HG02588 (cell line): ENCODE measurements around the gene LBH.
A peak's percentile ranks its signal among the peaks of the same experiment; 100 is the strongest.

Experiments used
- ATAC-seq: cut with Tn5 transposase; IDR thresholded peaks from one replicate; pipeline ENCODE4 v1.9.1; 2021; ENCODE audit warnings: mild to moderate bottlenecking, moderate library complexity; ENCODE audit not compliant: unreplicated experiment

The LBH gene

GRCh38 chr2:30216157-30216556 is 15.2 kb upstream of the LBH start:
- no peak for ATAC-seq

DNA sequence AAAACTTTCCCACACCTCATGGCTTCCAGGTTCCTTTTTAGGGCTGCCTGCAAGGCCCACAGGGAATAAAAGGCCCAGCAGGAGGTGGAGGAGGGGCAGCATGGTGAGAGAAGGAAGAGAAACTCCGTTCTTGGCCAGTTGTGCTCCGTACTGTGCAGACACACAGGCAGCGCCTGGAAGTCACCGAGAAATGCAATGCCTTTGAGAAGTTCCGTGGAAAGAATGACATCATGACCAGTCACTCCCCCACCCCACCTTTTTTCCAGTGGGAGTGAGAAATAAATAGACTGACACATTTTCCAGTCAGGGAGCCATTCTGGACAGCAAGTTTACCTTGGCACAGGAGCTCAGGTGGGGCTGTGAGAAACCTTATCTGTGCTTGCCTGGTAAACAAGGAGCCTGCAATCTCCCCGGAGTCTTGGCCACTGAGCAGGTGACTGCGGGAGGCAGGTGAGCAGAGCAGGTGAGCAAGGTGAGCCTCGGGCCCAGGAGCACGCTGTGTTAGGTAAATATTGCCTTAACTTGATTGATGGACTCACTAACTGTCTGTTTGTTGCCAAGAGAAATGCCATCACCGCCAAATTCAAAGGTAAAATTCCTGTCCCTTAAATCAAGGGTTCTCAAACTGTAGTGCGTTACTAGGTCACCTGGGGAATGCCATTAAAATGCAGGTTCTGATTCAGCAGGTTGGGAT is 13.5 kb upstream of the LBH start:
- no peak for ATAC-seq

GRCh38 chr2:30218338-30218713 is 13.0 kb upstream of the LBH start:
- no peak for ATAC-seq

DNA sequence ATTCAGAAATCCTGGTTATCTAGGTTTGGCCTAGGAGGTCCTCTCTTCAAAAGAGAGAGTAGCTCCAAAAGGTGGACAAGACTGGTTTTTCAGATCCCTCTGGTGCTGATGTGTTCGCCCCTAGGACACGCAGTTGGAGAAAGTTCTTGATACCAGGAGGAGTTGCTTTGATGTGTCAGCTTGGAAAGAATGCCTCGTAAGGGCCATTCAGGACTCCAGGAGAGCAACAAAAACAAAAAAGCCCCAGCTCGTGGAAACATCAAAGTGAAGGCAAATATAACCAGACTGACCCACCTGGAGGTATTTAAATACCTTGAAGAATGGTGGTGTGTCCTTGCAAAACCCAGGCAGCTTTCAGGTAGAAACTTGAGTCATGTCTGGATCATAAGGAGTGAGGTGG is 12.5 kb upstream of the LBH start:
- ATAC-seq, result no peak

DNA sequence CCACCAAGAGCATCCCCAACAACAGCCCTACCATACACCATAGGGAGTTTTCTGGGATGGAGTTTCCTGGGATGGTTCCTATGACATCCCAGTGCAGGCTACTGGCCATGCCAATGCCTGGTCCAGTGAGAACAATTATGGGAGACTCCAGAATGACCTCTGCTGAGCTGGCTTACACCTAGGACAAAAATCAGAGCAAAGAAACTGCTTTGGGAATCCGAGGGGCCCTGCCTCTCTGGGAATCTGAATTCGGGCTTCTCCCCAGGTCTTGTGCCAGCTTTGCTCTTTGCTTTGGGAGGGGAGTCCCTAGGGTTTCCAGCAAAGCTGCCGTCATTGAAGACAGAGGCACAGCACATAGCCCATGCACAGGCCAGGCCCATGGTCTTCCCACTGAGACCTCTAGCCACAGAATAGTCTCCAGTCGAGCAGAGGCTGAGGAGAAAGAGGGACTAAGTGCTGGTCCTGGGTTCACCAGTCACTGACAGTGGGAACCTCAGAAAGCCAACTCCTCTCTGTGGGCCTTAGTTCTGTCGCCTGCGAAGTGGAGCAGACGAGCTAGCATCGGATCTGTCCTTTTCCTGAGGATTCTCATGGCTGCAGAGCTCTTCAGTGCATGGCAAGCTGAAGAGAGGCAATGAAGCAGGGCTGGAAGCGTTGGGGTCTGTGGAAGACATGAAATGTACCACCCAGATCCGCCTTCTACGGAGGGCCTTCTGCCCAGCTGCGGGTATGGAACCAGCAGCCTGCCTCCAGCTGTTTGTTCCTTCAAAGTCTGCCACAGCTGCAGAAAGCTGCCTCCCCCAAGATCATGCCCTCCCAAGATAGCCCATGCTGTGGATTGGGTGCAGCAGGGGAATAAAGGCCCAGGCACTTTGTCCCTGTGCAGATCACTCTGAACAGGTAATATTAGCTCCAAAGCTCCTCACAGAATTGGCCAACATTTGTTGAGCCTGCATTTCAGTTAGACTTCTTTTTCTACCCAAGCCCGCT is 11.2 kb upstream of the LBH start:
- ATAC-seq, result no peak

GRCh38 chr2:30221531-30221930 is 9.8 kb upstream of the LBH start:
- ATAC-seq, result no peak

GRCh38 chr2:30222031-30222430 is 9.3 kb upstream of the LBH start:
- no peak for ATAC-seq

DNA sequence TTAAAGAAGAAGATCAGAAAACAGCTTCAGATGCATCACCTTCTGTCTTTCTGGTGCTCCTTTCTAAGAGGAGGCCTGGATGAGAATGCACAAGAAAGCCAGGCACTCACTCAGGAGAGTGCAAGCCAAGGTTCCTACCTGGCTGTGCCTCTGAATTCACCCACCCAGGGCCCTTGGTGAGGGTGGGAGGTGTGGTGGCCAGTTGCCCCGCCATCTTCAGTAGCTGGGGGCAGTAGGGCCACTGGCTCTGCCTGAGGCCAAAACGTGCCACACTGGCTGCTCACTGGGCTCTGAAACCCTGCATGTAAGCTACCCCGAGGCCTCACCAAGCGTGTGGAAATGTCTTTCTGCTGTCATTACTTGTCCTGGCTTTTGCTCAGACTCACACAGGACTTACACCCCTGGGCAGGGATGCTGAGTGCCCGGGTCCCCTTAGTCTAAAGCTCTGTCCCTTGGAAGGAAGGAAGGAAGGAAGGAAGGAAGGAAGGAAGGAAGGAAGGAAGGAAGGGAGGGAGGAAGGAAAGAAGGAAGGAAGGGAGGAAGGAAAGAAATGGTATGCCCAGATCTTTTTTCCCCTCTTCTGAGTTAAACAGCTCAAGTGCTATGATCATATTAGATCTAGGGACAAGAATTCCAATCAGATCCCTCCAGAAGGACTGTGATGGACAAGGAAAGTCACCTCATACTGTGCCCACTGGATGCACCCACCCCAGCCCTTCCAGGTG is 8.5 kb upstream of the LBH start:
- ATAC-seq, result no peak

DNA sequence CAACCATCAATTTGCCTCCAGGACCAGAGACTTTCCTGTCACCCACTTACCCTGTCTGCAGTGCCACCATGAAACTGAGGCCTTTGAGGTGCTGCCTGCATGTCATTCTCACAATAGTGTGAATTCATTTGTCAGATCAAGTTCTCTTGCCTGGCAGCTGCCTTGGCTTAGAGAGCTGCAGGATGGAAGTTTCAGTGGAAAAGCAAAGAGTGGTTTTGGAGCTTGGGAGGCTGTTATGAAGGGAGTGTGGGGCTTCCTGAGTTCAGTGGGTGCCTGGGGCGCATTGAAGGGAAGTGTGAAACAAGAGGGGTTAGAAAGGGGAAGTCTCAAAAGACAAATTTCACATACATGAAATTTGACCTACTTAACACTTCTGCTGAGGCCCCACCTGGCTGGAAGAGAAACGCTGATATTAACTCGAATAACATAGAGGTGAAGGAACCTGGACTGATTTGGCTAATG is 7.9 kb upstream of the LBH start:
- ATAC-seq, result no peak

DNA sequence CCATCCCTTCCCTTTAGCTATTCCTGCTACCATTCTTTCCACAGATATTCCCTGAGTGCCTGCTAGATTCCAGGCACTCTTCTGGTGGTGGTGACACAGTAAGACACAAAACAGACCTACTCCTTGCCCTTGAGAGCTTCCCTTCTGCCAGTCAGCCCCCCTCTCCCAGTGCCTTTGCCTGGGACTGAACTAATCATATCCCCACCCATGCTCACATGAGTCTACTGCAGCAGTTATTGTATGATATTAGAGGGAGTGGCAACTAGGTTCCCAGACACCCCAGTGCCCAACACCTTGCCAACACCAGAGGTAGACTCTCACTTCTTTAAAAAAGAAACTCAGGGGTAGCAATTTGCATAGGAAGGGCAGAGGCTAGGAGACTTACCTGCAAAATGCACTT is 7.2 kb upstream of the LBH start:
- ATAC-seq, result no peak

GRCh38 chr2:30225131-30225762 is 6.1 kb upstream of the LBH start:
- peak; percentile 51 for ATAC-seq

- no peak for ATAC-seq
These were observed 4.9 kb upstream of the LBH start for GRCh38 chr2:30226144-30227032.

DNA sequence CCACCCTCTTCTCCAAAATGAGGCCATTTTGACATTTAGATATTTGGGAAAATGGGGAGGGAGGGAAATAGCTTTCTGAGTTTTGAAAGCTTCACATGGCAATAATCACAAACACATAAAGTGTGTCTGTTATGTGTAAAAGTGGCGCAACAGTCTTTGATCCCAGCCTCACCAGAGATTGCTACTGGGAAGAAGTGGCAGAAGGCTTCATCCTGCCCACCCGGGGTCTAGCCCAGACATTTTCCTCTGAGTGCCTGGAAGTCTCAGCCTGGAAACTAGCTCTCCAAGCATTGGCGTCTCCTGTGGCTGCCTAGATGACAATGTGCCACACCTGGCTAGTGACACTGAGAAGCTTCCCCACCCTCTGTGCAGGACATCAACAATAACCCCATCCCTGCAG is 1.7 kb upstream of the LBH start:
- ATAC-seq, result no peak

DNA sequence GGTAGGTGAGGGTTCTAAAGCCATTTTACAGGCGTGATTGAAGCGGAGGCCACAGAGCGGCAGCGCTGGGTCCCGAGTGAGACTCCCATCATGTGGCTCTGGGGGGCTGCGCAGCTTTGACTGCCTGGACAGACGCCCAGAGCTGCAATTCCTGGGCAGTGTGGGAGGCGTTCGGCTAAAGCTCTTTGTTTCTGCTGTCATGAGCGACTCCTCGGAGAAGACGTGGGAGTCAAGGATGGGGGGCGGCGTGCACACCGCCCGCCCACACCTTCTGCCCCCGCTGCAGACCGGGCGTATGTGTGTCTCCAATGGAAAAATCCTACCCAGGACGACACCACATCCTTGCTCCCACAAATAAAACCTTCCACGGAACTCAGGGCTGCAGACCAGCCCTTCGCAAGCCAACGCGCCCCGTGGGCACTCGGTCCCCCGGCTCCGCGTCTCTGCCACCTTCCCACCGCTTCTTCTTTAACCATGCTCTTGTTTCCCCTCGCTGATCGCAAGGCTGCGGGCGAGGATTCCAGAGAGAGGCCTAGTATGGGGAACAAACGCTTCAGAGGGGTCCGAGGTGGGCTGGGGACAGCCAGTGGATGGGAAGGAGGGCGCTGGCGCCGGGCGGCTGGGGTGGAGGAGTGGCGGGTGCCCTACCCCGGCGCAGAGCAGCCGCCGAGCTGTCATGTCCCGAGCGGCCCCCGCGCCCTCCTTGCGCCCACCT is 680 bp upstream of the LBH start:
- peak; percentile 16 for ATAC-seq

GRCh38 chr2:30231996-30232800 is 864 bp downstream of the LBH start:
- ATAC-seq, result peak; percentile 21

DNA sequence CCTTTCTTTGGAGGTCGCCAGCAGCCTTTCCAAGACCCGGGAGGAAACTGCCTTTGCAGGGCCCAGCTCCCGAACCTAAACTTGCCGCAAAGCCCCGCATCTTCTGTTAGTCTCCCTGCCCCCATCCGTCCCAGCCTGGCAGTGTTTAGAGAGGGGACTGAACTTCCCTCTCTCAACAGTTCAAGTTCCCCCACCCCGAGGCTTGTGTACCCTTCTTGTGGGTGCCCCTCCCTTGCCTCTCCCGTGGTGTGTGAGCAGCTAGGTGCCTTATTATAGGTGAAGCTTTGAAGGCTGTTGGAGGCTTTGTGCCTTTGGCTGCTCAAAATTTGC is 1.4 kb downstream of the LBH start:
- no peak for ATAC-seq

- ATAC-seq, result no peak
These were observed 2.1 kb downstream of the LBH start for GRCh38 chr2:30233271-30234009.
